AG04450 (cell line): ENCODE measurements around the gene GMPR2. TPM values are rescaled to one million over a fixed set of nuclear protein-coding genes. Genes with fewer than 3 reads are reported as not detected.

Experiments used
- CTCF ChIA-PET: fragments of 300-600, 350-600 bp; formaldehyde crosslinking; extraction: SDS; loops from one replicate; lab custom pipeline; 2022; ENCODE audit warnings: antibody characterized with exemption, inconsistent platforms; lab: Charles Lee
- POLR2A ChIA-PET: fragments of 350-600 bp; formaldehyde crosslinking; extraction: SDS; loops from one replicate; lab custom pipeline; 2021; ENCODE audit warnings: antibody characterized with exemption, inconsistent platforms; lab: Yijun Ruan, JAX
- DNase-seq: peaks from one replicate; pipeline ENCODE4 v3.0.0-alpha.2; 2011; ENCODE audit warnings: low read depth, low spot score
- H3K27ac ChIP-seq: one replicate; pipeline ENCODE4 v1.5.1; 2012; ENCODE audit warnings: low read depth, low read length, control low read depth
- H3K27me3 ChIP-seq: one replicate; pipeline ENCODE4 v1.6.0; 2012; ENCODE audit warnings: low read length; ENCODE audit not compliant: control insufficient read depth, insufficient read depth
- H3K4me3 ChIP-seq: 2 replicates; pipeline ENCODE4 v1.5.1; 2011; ENCODE audit warnings: mild to moderate bottlenecking, low read depth, low read length, control low read depth
- H3K9me3 ChIP-seq: 2 replicates; pipeline ENCODE4 v1.5.1; 2012; ENCODE audit warnings: low read length; ENCODE audit not compliant: control insufficient read depth, insufficient read depth
- polyA plus RNA-seq: library from polyadenylated mRNA; depleted of rRNA; stranded (reverse); fragments of >200 nt; gene quantifications from 2 replicates; pipeline ENCODE4 v1.2.3, GENCODE V29; 2011
- TF ChIP-seq, protein P1 (sequence below): IDR thresholded peaks from 2 replicates; pipeline ENCODE4 v1.5.1; 2011; ENCODE audit warnings: low read depth, low read length, control low read depth, inconsistent platforms

GMPR2 gene
- polyA plus RNA-seq, 1 experiment: 89.2 TPM

DNA sequence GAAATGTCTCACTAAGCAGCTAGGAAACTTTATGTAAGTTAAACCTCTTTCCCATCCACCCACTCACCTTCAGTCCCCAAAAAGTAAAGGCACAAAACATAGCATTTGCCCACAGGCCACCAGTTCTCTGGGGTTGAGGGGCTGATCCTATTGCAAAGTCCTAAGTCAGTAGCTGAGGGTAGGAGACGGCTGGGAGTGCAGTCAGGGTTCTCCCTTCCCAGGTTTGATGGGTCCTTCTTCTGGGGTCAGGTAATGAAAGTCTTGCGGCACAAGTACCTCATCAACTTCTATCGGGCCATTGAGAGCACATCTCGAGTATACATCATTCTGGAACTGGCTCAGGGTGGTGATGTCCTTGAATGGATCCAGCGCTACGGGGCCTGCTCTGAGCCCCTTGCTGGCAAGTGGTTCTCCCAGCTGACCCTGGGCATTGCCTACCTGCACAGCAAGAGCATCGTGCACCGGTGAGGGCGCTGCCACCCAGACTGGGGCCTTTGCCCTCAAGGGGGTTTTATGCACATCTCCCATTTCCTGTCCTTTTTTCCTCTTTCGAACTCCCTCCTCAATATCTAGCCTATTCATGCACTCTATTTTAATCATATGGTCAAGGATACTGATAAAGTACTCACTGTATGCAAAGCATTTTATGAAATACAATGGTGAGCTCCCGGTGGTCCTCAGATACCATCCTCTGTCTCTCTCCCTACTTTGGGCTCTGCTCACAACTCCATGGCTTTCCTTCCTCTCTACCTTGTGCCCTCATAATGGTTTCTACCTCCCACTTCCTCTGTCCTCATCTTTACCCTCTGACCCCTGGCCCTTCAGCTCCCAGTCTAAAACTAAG, 26.2 kb upstream of the GMPR2 start:
- peaks cover 3% of the 10 kb centered on the region for H3K9me3 ChIP-seq
- DNase-seq: no peak
- no peak overlapping the region for H3K27ac ChIP-seq
- ChIA-PET CTCF (no interaction called here), POLR2A (no interaction called here)
- no peaks in the 10 kb centered on the region for H3K27me3 ChIP-seq
- TF ChIP-seq, protein P1, sequence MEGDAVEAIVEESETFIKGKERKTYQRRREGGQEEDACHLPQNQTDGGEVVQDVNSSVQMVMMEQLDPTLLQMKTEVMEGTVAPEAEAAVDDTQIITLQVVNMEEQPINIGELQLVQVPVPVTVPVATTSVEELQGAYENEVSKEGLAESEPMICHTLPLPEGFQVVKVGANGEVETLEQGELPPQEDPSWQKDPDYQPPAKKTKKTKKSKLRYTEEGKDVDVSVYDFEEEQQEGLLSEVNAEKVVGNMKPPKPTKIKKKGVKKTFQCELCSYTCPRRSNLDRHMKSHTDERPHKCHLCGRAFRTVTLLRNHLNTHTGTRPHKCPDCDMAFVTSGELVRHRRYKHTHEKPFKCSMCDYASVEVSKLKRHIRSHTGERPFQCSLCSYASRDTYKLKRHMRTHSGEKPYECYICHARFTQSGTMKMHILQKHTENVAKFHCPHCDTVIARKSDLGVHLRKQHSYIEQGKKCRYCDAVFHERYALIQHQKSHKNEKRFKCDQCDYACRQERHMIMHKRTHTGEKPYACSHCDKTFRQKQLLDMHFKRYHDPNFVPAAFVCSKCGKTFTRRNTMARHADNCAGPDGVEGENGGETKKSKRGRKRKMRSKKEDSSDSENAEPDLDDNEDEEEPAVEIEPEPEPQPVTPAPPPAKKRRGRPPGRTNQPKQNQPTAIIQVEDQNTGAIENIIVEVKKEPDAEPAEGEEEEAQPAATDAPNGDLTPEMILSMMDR: no peak
- H3K4me3 ChIP-seq: no peak overlapping the region

DNA sequence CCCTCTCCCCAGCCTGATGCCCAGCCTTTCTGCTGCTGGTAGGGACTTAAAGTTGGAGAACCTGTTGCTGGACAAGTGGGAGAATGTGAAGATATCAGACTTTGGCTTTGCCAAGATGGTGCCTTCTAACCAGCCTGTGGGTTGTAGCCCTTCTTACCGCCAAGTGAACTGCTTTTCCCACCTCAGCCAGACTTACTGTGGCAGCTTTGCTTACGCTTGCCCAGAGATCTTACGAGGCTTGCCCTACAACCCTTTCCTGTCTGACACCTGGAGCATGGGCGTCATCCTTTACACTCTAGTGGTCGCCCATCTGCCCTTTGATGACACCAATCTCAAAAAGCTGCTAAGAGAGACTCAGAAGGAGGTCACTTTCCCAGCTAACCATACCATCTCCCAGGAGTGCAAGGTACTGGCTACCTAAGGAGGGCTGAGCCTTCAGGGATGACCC, 25.6 kb upstream of the GMPR2 start:
- no peak for DNase-seq
- ChIA-PET POLR2A (no interaction called here), CTCF (no interaction called here)
- TF ChIP-seq, protein P1: no peak
- Histone ChIP-seq H3K27me3 (no peaks in the 10 kb centered on the region), H3K4me3 (no peak overlapping the region), H3K27ac (no peak overlapping the region), H3K9me3 (no peaks in the 10 kb centered on the region)

DNA sequence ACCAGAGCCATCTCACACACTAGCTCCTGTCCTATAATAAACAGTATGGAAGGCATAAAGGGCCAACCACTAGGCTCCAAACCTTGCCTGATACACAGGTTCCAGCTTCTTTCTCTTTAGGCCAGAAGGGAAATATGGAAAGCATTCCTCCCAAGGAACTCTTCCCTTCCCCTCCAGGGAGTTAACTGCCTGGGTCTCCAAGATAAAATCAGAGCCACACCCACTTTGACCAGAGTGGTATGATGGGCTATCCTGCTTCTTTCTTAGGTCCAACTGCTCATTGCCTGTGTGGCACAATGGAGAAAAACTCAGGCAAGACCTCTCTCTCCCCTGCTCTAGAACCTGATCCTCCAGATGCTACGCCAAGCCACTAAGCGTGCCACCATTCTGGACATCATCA, 25.1 kb upstream of the GMPR2 start:
- DNase-seq: no peak
- Histone ChIP-seq H3K27ac (no peak overlapping the region), H3K9me3 (no peaks in the 10 kb centered on the region), H3K4me3 (no peak overlapping the region), H3K27me3 (no peaks in the 10 kb centered on the region)
- CTCF ChIA-PET: no interaction called here
- POLR2A ChIA-PET: no interaction called here
- TF ChIP-seq, protein P1: no peak

- CTCF ChIA-PET: no interaction called here
- Histone ChIP-seq H3K4me3 (no peak overlapping the region), H3K27ac (no peak overlapping the region), H3K9me3 (no peaks in the 10 kb centered on the region; the same call in 1 of the 2 replicates), H3K27me3 (no peaks in the 10 kb centered on the region)
- no peak for DNase-seq
- TF ChIP-seq, protein P1: no peak
- POLR2A ChIA-PET: no interaction called here
Measured at GRCh38 chr14:24211311-24211710, 21.4 kb upstream of the GMPR2 start.
